Measurements from ENCODE around the gene RBBP4.

The RBBP4 gene

DNA sequence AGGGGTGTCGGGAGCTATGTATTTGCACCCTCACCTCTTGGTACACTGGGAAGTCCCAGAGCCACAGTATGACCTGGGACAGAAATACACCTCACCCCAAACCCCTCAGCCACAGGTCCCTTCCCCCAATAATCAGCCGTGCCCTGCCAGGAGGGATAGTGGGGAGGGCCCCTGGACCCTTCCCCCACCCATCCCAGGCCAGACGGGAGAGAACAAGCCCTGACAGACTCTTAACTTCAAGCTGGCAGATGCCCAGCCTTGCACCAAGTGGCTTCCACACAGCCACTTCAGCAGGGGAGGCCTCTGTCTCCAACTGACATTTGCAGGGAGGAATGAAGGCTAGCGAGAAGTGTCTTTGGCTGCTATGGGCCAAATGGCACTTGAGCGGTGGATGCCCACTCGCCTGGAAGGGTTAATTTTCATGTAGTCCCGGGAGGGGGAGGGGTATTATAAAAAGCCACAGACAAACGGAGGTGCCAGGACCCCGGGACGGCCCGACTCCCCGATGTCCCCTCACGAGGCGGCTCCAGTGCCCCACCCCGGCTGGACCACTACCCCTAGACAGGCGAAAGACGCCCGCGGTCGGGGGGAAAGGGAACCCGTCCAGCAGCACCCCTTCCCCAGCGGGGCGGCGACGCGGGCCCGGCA lies 51.1 kb downstream of the RBBP4 start:
- Histone ChIP-seq H3K9me3 (replicated peaks in 1 of 2; ENCODE audit: control insufficient read depth in 2 of 2, insufficient read depth in 1 of 2, low read depth in 1 of 2, low read length in 2 of 2) (peaks cover 0 to 4% of the 10 kb centered on the region in 2 donors), H3K27ac (replicated peaks; ENCODE audit: low read length) (no peak overlapping the region), H3K23ac (ENCODE audit: low read depth, low read length, poor library complexity) (no peak overlapping the region), H2BK15ac (ENCODE audit: low read length) (no peak overlapping the region), H2BK12ac (ENCODE audit: low read length) (no peak overlapping the region), H3K4me2 (ENCODE audit: insufficient read depth, low read length, poor library complexity, severe bottlenecking) (peak overlapping the region; percentile 71), H3K27me3 (ENCODE audit: control insufficient read depth in 3 of 3, insufficient read depth in 3 of 3, low read depth in 1 of 3, low read length in 3 of 3) (peaks cover 3 to 50% (median 29%) of the 10 kb centered on the region in 3 experiments), H3K18ac (ENCODE audit: low read length) (peak overlapping the region; percentile 57), H3K4me3 (ENCODE audit: low read length in 2 of 2) (peak overlapping the region; percentile 32 to 34), H2AFZ (ENCODE audit: low read length) (peak overlapping the region; percentile 89), H3K4me1 (ENCODE audit: control insufficient read depth in 2 of 2, insufficient read depth in 1 of 2, low read depth in 1 of 2, low read length in 2 of 2) (peaks cover 10 to 16% of the 10 kb centered on the region in 2 donors), H3K9ac (ENCODE audit: low read depth, low read length, poor library complexity) (no peak overlapping the region), H2BK120ac (ENCODE audit: low read depth, low read length) (no peak overlapping the region), H4K8ac (ENCODE audit: low read depth, low read length) (no peak overlapping the region), H2AK5ac (ENCODE audit: low read depth, low read length) (no peak overlapping the region), H3K36me3 (replicated peaks in 1 of 2; ENCODE audit: control insufficient read depth in 2 of 2, insufficient read depth in 2 of 2, low read length in 2 of 2) (no peaks in the 10 kb centered on the region), H3K4ac (ENCODE audit: low read length) (no peak overlapping the region), H4K91ac (ENCODE audit: low read depth, low read length, poor library complexity) (no peak overlapping the region), H2BK5ac (ENCODE audit: low read length) (no peak overlapping the region), H3K79me1 (ENCODE audit: low read depth, low read length) (peaks cover 2% of the 10 kb centered on the region), H3K14ac (ENCODE audit: low read length) (no peak overlapping the region)
- WGBS, 2 donors (ENCODE audit: extremely low coverage in 2 of 2, insufficient read length in 2 of 2, insufficient replicate concordance in 1 of 2): no CpG with 5 or more reads among the region's 27 CpGs
- DNase-seq (ENCODE audit: low spot score): no peak

DNA sequence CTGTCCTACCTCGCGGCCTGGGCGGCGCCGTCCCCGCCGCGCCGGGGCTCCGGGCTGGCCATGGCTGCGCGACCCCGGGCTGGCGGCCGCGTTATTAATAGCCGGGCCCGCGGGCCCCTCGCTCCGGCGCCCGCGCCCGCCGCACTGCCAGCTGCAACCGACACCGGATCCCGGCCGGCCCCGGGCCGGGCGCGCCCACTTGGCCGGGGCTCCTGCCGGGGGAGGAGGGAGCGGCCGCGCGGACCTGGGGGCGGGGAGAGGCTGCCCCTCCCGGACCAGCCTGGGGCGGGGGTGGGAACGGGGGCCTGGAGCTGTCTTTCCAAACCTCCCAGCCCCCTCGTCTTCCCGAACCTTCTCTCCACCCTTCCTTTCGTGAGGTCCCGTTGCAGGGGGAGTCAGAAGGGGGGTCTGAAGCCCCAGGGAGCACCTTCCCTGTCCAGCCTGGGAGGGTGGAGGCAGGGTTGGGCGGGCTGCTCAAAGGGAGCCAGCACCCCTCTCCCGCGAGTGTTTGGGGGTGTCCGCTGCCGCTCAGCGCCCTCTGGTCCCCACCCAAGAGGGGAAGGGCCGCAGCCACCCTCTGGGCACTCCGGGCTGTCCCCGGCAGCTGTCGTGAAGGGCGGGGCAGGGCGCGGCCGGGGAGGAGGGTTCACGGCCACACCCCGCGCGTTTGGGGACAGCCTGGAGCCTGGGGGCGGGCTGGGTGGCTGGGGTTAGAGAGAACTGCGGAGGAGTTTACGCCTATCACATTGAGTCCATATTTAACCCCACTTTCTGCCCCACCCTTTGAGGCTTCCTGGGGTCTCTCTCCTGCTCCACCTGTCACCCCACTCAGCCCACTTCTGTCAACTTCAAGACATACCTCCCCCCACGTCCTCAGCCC lies 51.8 kb downstream of the RBBP4 start, which contains the start of gene SYNC:
Gene SYNC, minus strand, starts transcription at position 172 of the 880 bp plus-strand sequence. Its CDS starts 110 bp downstream, at position 62.
- Histone ChIP-seq H3K18ac (ENCODE audit: low read length) (peak within 1 kb of the TSS; percentile 93), H3K27ac (replicated peaks; ENCODE audit: low read length) (no peak within 1 kb of the TSS), H3K4me3 (ENCODE audit: low read length in 2 of 2) (peak within 1 kb of the TSS; percentile 32 to 34), H3K4me2 (ENCODE audit: insufficient read depth, low read length, poor library complexity, severe bottlenecking) (peak within 1 kb of the TSS; percentile 71), H2BK15ac (ENCODE audit: low read length) (no peak within 1 kb of the TSS), H3K79me1 (ENCODE audit: low read depth, low read length) (peaks cover 2% of the 10 kb centered on the region), H2AFZ (ENCODE audit: low read length) (peak within 1 kb of the TSS; percentile 89), H3K27me3 (ENCODE audit: control insufficient read depth in 3 of 3, insufficient read depth in 3 of 3, low read depth in 1 of 3, low read length in 3 of 3) (peaks cover 3 to 50% (median 29%) of the 10 kb centered on the region in 3 experiments), H2BK12ac (ENCODE audit: low read length) (no peak within 1 kb of the TSS), H3K9ac (ENCODE audit: low read depth, low read length, poor library complexity) (peak within 1 kb of the TSS; percentile 74), H3K4me1 (ENCODE audit: control insufficient read depth in 2 of 2, insufficient read depth in 1 of 2, low read depth in 1 of 2, low read length in 2 of 2) (peaks cover 10 to 16% of the 10 kb centered on the region in 2 donors), H3K4ac (ENCODE audit: low read length) (no peak within 1 kb of the TSS), H4K91ac (ENCODE audit: low read depth, low read length, poor library complexity) (no peak within 1 kb of the TSS), H3K23ac (ENCODE audit: low read depth, low read length, poor library complexity) (peak within 1 kb of the TSS; percentile 94), H4K8ac (ENCODE audit: low read depth, low read length) (no peak within 1 kb of the TSS), H3K14ac (ENCODE audit: low read length) (no peak within 1 kb of the TSS), H3K36me3 (replicated peaks in 1 of 2; ENCODE audit: control insufficient read depth in 2 of 2, insufficient read depth in 2 of 2, low read length in 2 of 2) (no peaks in the 10 kb centered on the region), H2BK120ac (ENCODE audit: low read depth, low read length) (no peak within 1 kb of the TSS), H2BK5ac (ENCODE audit: low read length) (no peak within 1 kb of the TSS), H2AK5ac (ENCODE audit: low read depth, low read length) (peak within 1 kb of the TSS; percentile 51), H3K9me3 (replicated peaks in 1 of 2; ENCODE audit: control insufficient read depth in 2 of 2, insufficient read depth in 1 of 2, low read depth in 1 of 2, low read length in 2 of 2) (peaks cover 0 to 4% of the 10 kb centered on the region in 2 donors)
- DNase-seq (ENCODE audit: low spot score): no peak
- no CpG with 5 or more reads among the region's 70 CpGs for WGBS, 2 donors (ENCODE audit: extremely low coverage in 2 of 2, insufficient read length in 2 of 2, insufficient replicate concordance in 1 of 2)

DNA sequence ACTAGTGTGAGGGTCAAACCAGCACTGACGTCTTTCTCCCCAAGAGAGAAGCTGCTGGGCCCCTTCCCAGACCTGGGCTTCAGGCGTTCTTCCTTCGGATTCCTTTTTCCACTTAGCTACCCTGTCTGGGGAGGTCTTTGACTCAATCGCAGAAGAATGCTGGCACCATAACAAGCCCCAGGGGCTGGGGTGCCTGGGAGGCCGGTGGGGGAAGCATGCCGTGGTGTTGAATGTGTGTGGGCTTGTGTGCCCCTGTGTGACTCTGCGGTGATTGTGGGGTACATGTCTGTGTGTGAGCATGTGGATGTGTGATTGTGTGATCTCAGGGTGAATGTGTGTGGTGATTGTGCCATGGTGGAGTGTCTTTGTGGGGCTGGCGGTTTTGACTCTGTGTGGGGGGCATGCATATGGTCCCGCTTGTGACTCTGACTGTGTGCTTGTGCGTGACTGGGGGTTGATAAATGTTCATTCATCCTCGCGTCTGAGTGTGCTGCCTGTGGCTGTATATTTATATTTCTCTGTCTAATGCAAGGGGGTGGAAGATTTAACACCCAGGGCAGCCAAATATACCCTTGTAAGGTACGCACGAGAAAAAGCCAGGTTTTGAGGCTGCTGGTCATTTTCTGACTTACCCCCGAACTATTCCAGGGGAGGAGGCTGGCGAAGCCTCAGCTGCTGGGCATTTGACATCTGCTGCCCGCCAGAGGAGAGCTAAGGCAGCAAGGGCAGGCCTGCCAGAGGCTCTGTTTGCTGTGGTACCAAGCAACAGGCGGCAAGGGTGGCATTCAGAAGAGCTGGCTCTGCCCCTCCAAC lies 52.7 kb downstream of the RBBP4 start:
- Histone ChIP-seq H2BK5ac (ENCODE audit: low read length) (no peak overlapping the region), H3K4me2 (ENCODE audit: insufficient read depth, low read length, poor library complexity, severe bottlenecking) (no peak overlapping the region), H3K27ac (replicated peaks; ENCODE audit: low read length) (no peak overlapping the region), H2AK5ac (ENCODE audit: low read depth, low read length) (no peak overlapping the region), H3K36me3 (replicated peaks in 1 of 2; ENCODE audit: control insufficient read depth in 2 of 2, insufficient read depth in 2 of 2, low read length in 2 of 2) (no peaks in the 10 kb centered on the region), H3K4me3 (ENCODE audit: low read length in 2 of 2) (no peak overlapping the region), H3K4ac (ENCODE audit: low read length) (no peak overlapping the region), H3K27me3 (ENCODE audit: control insufficient read depth in 3 of 3, insufficient read depth in 3 of 3, low read depth in 1 of 3, low read length in 3 of 3) (peaks cover 3 to 50% (median 29%) of the 10 kb centered on the region in 3 experiments), H3K79me1 (ENCODE audit: low read depth, low read length) (peaks cover 2% of the 10 kb centered on the region), H3K14ac (ENCODE audit: low read length) (no peak overlapping the region), H3K9ac (ENCODE audit: low read depth, low read length, poor library complexity) (no peak overlapping the region), H3K4me1 (ENCODE audit: control insufficient read depth in 2 of 2, insufficient read depth in 1 of 2, low read depth in 1 of 2, low read length in 2 of 2) (peaks cover 10 to 16% of the 10 kb centered on the region in 2 donors), H2BK12ac (ENCODE audit: low read length) (no peak overlapping the region), H2AFZ (ENCODE audit: low read length) (peak overlapping the region; percentile 89), H2BK15ac (ENCODE audit: low read length) (no peak overlapping the region), H3K9me3 (replicated peaks in 1 of 2; ENCODE audit: control insufficient read depth in 2 of 2, insufficient read depth in 1 of 2, low read depth in 1 of 2, low read length in 2 of 2) (peaks cover 0 to 4% of the 10 kb centered on the region in 2 donors), H3K18ac (ENCODE audit: low read length) (peak overlapping the region; percentile 49), H4K91ac (ENCODE audit: low read depth, low read length, poor library complexity) (no peak overlapping the region), H3K23ac (ENCODE audit: low read depth, low read length, poor library complexity) (no peak overlapping the region), H2BK120ac (ENCODE audit: low read depth, low read length) (no peak overlapping the region), H4K8ac (ENCODE audit: low read depth, low read length) (no peak overlapping the region)
- WGBS, 2 donors (ENCODE audit: extremely low coverage in 2 of 2, insufficient read length in 2 of 2, insufficient replicate concordance in 1 of 2): no CpG with 5 or more reads among the region's 18 CpGs
- no peak for DNase-seq (ENCODE audit: low spot score)
